Natural killer cell treated with Interleukin-12 subunit alpha and Interleukin-12 subunit beta and Interleukin-15 and Interleukin-18, amount 100 ng/mL, for 72 hours (primary cell): Measurements from ENCODE around the gene THAP5. TPM values are rescaled to one million over a fixed set of nuclear protein-coding genes. Genes with fewer than 3 reads are reported as not detected.

Experiments
- ATAC-seq, 2 donors: fragments of 150-1000 bp; cut with Tn5 transposase in 1 of 2; sonication (Bioruptor Pico), chemical (Tn5 transposase) in 1 of 2; 2 replicates each; pipeline ENCODE4 v1.10.0; 2021
- DNase-seq: peaks from one replicate; pipeline ENCODE4 v3.0.0; 2022; ENCODE audit warnings: low spot score
- H3K27ac Mint-ChIP-seq, 2 donors: 1 replicate in 1 of 2; 2 replicates in 1 of 2; pipeline ENCODE4 v1.8.0; 2022; ENCODE audit warnings: mixed read lengths in 2 of 2, mild to moderate bottlenecking in 1 of 2, moderate library complexity in 1 of 2
- H3K27me3 Mint-ChIP-seq, 2 donors: 1 replicate in 1 of 2; 2 replicates in 1 of 2; pipeline ENCODE4 v1.8.0; 2022; ENCODE audit warnings: mixed read lengths in 2 of 2
- H3K36me3 Mint-ChIP-seq: one replicate; pipeline ENCODE4 v1.8.0; 2022; ENCODE audit warnings: mixed read lengths
- H3K4me1 Mint-ChIP-seq, 2 donors: 1 replicate in 1 of 2; 2 replicates in 1 of 2; pipeline ENCODE4 v1.8.0; 2022; ENCODE audit warnings: low read depth in 2 of 2, mixed read lengths in 2 of 2, mild to moderate bottlenecking in 1 of 2
- H3K4me3 Mint-ChIP-seq: one replicate; pipeline ENCODE4 v1.8.0; 2022; ENCODE audit warnings: mixed read lengths
- H3K9me3 Mint-ChIP-seq: 2 replicates; pipeline ENCODE4 v1.8.0; 2022; ENCODE audit warnings: mixed read lengths
- total RNA-seq, 2 donors: library from RNA; stranded (reverse); gene quantifications; one replicate each; pipeline ENCODE4 v1.2.3, GENCODE V29; 2022

Gene THAP5
- total RNA-seq, 2 donors from 2014 or later, result 22.8 to 23.5 TPM

- Mint-ChIP-seq H3K27ac (no peak overlapping the region), H3K4me3 (no peak overlapping the region), H3K27me3 (peaks cover 20 to 25% of the 10 kb centered on the region in 2 donors), H3K9me3 (no peaks in the 10 kb centered on the region), H3K4me1 (no peaks in the 10 kb centered on the region), H3K36me3 (no peaks in the 10 kb centered on the region)
- DNase-seq (no peak), ATAC-seq (no peak)
Measured at GRCh38 chr7:108598153-108598552, 28.6 kb upstream of the THAP5 start.

- ATAC-seq (no peak), DNase-seq (no peak)
- no peak overlapping the region for H3K4me3 Mint-ChIP-seq
- H3K27me3 Mint-ChIP-seq, result peaks cover 22 to 25% of the 10 kb centered on the region in 2 donors
- H3K9me3 Mint-ChIP-seq, result no peaks in the 10 kb centered on the region
- no peak overlapping the region for H3K27ac Mint-ChIP-seq
- no peaks in the 10 kb centered on the region for H3K36me3 Mint-ChIP-seq
- H3K4me1 Mint-ChIP-seq, result no peaks in the 10 kb centered on the region
Measured at GRCh38 chr7:108596560-108596959, 27.1 kb upstream of the THAP5 start.

- H3K4me1 Mint-ChIP-seq, result no peaks in the 10 kb centered on the region
- no peak for DNase-seq
- H3K9me3 Mint-ChIP-seq, result no peaks in the 10 kb centered on the region
- H3K36me3 Mint-ChIP-seq, result no peaks in the 10 kb centered on the region
- ATAC-seq, result no peak
- no peak overlapping the region for H3K4me3 Mint-ChIP-seq
- no peak overlapping the region for H3K27ac Mint-ChIP-seq
- peaks cover 2 to 16% of the 10 kb centered on the region in 2 donors for H3K27me3 Mint-ChIP-seq
Measured at GRCh38 chr7:108592646-108593201, 23.2 kb upstream of the THAP5 start.

- no peak overlapping the region for H3K4me3 Mint-ChIP-seq
- no peaks in the 10 kb centered on the region for H3K36me3 Mint-ChIP-seq
- no peaks in the 10 kb centered on the region for H3K4me1 Mint-ChIP-seq
- no peak for DNase-seq
- no peaks in the 10 kb centered on the region for H3K9me3 Mint-ChIP-seq
- H3K27me3 Mint-ChIP-seq, result peaks cover 12 to 27% of the 10 kb centered on the region in 2 donors
- no peak for ATAC-seq
- no peak overlapping the region for H3K27ac Mint-ChIP-seq
Measured at GRCh38 chr7:108590606-108591005, 21.1 kb upstream of the THAP5 start.

- H3K27me3 Mint-ChIP-seq, result peaks cover 12 to 27% of the 10 kb centered on the region in 2 donors
- no peaks in the 10 kb centered on the region for H3K36me3 Mint-ChIP-seq
- ATAC-seq (no peak), DNase-seq (no peak)
- H3K4me1 Mint-ChIP-seq, result no peaks in the 10 kb centered on the region
- H3K27ac Mint-ChIP-seq, result no peak overlapping the region
- no peak overlapping the region for H3K4me3 Mint-ChIP-seq
- no peaks in the 10 kb centered on the region for H3K9me3 Mint-ChIP-seq
Measured at GRCh38 chr7:108589874-108590273, 20.4 kb upstream of the THAP5 start.

- H3K4me1 Mint-ChIP-seq, result no peaks in the 10 kb centered on the region
- no peaks in the 10 kb centered on the region for H3K36me3 Mint-ChIP-seq
- ATAC-seq (no peak), DNase-seq (no peak)
- H3K9me3 Mint-ChIP-seq, result no peaks in the 10 kb centered on the region
- H3K27ac Mint-ChIP-seq, result no peak overlapping the region
- H3K4me3 Mint-ChIP-seq, result no peak overlapping the region
- peaks cover 12 to 27% of the 10 kb centered on the region in 2 donors for H3K27me3 Mint-ChIP-seq
Measured at GRCh38 chr7:108589199-108589598, 19.7 kb upstream of the THAP5 start.

- DNase-seq (no peak), ATAC-seq (no peak)
- no peaks in the 10 kb centered on the region for H3K9me3 Mint-ChIP-seq
- peaks cover 12 to 24% of the 10 kb centered on the region in 2 donors for H3K27me3 Mint-ChIP-seq
- H3K4me1 Mint-ChIP-seq, result no peaks in the 10 kb centered on the region
- no peak overlapping the region for H3K4me3 Mint-ChIP-seq
- no peak overlapping the region for H3K27ac Mint-ChIP-seq
- no peaks in the 10 kb centered on the region for H3K36me3 Mint-ChIP-seq
Measured at GRCh38 chr7:108586274-108586710, 16.8 kb upstream of the THAP5 start.

- Mint-ChIP-seq H3K4me3 (no peak overlapping the region), H3K36me3 (no peaks in the 10 kb centered on the region), H3K4me1 (no peaks in the 10 kb centered on the region), H3K27me3 (peaks cover 12 to 24% of the 10 kb centered on the region in 2 donors), H3K9me3 (no peaks in the 10 kb centered on the region), H3K27ac (no peak overlapping the region)
- no peak for DNase-seq
- ATAC-seq, result no peak
Measured at GRCh38 chr7:108585843-108586242, 16.3 kb upstream of the THAP5 start.

GRCh38 chr7:108584211-108584610, 14.7 kb upstream of the THAP5 start:
- Mint-ChIP-seq H3K36me3 (no peaks in the 10 kb centered on the region), H3K9me3 (no peaks in the 10 kb centered on the region), H3K27me3 (peaks cover 12 to 19% of the 10 kb centered on the region in 2 donors), H3K4me3 (no peak overlapping the region), H3K4me1 (no peaks in the 10 kb centered on the region), H3K27ac (no peak overlapping the region)
- no peak for ATAC-seq
- no peak for DNase-seq

GRCh38 chr7:108581655-108582491, 12.4 kb upstream of the THAP5 start:
- H3K9me3 Mint-ChIP-seq, result no peaks in the 10 kb centered on the region
- no peak overlapping the region for H3K27ac Mint-ChIP-seq
- ATAC-seq, result no peak
- H3K36me3 Mint-ChIP-seq, result peaks cover 8% of the 10 kb centered on the region
- no peak overlapping the region for H3K4me3 Mint-ChIP-seq
- H3K27me3 Mint-ChIP-seq, result peaks cover 10 to 11% of the 10 kb centered on the region in 2 donors
- H3K4me1 Mint-ChIP-seq, result peaks cover 1 to 2% of the 10 kb centered on the region in 2 donors
- DNase-seq, result no peak

- Mint-ChIP-seq H3K4me3 (no peak overlapping the region), H3K27me3 (no peaks in the 10 kb centered on the region), H3K36me3 (peaks cover 19% of the 10 kb centered on the region), H3K4me1 (peaks cover 12 to 13% of the 10 kb centered on the region in 2 donors), H3K27ac (no peak overlapping the region), H3K9me3 (no peaks in the 10 kb centered on the region)
- ATAC-seq (peak in 1 of 2 donors; percentile 41), DNase-seq (no peak)
Measured at GRCh38 chr7:108580298-108580697, 10.8 kb upstream of the THAP5 start.

- H3K4me3 Mint-ChIP-seq, result no peak overlapping the region
- H3K4me1 Mint-ChIP-seq, result peaks cover 14 to 18% of the 10 kb centered on the region in 2 donors
- no peak for DNase-seq
- no peaks in the 10 kb centered on the region for H3K27me3 Mint-ChIP-seq
- no peaks in the 10 kb centered on the region for H3K9me3 Mint-ChIP-seq
- no peak overlapping the region for H3K27ac Mint-ChIP-seq
- no peak for ATAC-seq
- peaks cover 19% of the 10 kb centered on the region for H3K36me3 Mint-ChIP-seq
Measured at GRCh38 chr7:108578937-108579336, 9.4 kb upstream of the THAP5 start.

- Mint-ChIP-seq H3K27ac (no peak overlapping the region), H3K4me3 (no peak overlapping the region)
- no peak for ATAC-seq
Measured at GRCh38 chr7:108576116-108576515, 6.6 kb upstream of the THAP5 start.

GRCh38 chr7:108575156-108575555, 5.7 kb upstream of the THAP5 start:
- no peak for DNase-seq
- ATAC-seq, result no peak
- peaks cover 32 to 41% of the 10 kb centered on the region in 2 donors for H3K4me1 Mint-ChIP-seq
- H3K36me3 Mint-ChIP-seq, result peaks cover 29% of the 10 kb centered on the region
- H3K9me3 Mint-ChIP-seq, result no peaks in the 10 kb centered on the region
- no peak overlapping the region for H3K27ac Mint-ChIP-seq
- H3K4me3 Mint-ChIP-seq, result no peak overlapping the region
- no peaks in the 10 kb centered on the region for H3K27me3 Mint-ChIP-seq

More at GRCh38 chr7:108576116-108576515, 6.6 kb upstream of the THAP5 start:
- Mint-ChIP-seq H3K27me3 (no peaks in the 10 kb centered on the region), H3K36me3 (peaks cover 25% of the 10 kb centered on the region), H3K4me1 (peaks cover 26 to 32% of the 10 kb centered on the region in 2 donors), H3K9me3 (no peaks in the 10 kb centered on the region)
- no peak for DNase-seq
